GM12872 (cell line): ENCODE measurements around the gene CHMP2A.

Source experiments
- TF ChIP-seq, protein P1 (sequence below): IDR thresholded peaks from 3 replicates; pipeline ENCODE4 v1.5.1; 2011; ENCODE audit warnings: low read depth, mild to moderate bottlenecking, low read length, moderate library complexity; ENCODE audit not compliant: insufficient read depth

Gene CHMP2A

DNA sequence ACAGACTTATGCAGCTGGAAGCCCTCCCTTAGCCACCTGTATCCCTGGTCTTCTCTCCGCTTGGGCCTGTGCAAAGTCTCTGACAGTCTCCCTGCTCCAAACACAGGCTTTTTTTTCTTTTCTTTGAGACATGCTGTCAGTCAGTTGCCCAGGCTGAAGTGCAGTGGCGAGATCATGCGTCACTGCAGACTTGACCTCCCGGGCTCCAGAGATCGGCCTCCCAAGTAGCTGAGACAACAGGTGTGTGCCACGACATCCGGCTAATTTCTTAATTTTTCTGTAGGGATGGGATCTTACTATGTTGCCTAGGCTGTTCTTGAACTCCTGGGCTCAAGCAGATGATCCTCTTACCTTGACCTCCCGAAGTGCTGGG lies 16.7 kb upstream of the CHMP2A start:
- TF ChIP-seq, protein P1, sequence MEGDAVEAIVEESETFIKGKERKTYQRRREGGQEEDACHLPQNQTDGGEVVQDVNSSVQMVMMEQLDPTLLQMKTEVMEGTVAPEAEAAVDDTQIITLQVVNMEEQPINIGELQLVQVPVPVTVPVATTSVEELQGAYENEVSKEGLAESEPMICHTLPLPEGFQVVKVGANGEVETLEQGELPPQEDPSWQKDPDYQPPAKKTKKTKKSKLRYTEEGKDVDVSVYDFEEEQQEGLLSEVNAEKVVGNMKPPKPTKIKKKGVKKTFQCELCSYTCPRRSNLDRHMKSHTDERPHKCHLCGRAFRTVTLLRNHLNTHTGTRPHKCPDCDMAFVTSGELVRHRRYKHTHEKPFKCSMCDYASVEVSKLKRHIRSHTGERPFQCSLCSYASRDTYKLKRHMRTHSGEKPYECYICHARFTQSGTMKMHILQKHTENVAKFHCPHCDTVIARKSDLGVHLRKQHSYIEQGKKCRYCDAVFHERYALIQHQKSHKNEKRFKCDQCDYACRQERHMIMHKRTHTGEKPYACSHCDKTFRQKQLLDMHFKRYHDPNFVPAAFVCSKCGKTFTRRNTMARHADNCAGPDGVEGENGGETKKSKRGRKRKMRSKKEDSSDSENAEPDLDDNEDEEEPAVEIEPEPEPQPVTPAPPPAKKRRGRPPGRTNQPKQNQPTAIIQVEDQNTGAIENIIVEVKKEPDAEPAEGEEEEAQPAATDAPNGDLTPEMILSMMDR = no peak

DNA sequence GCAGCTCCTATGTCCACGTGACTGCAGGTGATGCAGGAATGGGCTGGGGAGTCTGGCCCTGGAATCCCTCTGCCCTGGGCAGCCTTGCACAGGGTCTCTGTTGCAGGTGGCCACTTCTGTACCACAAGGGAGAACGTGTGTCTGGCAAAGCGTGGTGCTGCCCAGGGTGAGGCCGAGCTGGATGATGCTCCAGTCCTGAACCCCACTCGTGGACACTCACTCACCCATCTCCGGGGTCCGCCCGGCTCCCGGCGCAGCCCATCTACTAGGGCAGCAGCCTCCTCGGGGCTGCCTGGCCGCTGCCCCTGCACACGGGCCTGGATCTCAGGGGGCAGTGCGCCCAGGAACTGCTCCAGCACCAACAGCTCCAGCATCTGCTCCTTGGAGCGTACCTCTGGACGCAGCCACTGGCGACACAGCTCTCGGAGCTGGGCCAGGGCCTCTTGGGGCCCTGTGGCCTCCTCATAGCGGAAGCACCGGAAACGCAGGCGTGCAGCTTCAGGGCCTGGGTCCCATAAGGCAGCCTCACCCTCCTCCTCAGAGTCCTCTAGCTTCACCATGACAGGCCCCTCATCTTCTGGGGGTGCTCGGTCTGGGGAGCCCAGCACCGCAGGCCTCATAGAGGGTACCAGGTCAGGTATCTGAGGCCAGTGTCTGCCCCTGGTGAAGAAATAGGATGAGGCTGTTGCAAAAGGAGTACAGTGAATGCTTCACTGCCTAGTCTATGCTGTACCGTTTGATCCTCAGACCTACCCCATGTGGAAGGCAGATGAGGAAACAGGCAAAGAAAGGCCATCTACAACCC lies 16.1 kb upstream of the CHMP2A start:
- TF ChIP-seq, protein P1 = no peak

DNA sequence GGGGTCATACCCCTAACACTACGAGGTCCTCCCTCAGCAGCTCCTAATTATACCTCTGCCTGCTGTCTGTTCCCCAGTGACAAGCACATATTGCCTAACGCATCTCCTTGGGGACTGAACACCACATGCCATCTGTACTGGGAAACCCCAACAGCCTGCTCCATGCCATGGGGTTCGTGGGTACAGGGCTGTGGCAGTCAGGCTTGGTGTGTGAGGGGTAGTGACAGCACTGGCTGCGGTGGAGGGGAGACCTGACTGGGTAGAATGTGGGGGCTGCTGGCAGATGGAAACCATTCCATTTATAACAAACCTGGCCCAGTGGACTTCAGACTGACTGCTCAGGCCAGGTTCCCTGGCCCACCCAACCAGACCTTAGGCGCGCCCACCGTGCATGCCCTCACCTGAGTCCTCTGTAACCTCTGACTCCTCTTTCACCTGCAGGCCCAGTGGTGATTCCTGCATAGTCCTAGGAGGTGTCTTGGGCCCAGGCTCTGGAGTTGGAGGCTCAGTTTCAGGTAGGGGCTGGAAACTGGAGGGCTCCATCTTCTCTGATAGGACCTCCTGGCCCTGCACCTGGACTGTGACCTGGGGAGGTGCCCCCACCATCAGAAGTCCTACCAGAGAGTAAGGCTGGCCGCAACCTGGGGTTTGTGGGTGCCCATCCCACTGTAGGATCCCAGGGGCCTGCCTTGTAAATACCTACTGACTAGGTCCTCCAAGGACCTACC lies 15.2 kb upstream of the CHMP2A start:
- TF ChIP-seq, protein P1 = no peak

DNA sequence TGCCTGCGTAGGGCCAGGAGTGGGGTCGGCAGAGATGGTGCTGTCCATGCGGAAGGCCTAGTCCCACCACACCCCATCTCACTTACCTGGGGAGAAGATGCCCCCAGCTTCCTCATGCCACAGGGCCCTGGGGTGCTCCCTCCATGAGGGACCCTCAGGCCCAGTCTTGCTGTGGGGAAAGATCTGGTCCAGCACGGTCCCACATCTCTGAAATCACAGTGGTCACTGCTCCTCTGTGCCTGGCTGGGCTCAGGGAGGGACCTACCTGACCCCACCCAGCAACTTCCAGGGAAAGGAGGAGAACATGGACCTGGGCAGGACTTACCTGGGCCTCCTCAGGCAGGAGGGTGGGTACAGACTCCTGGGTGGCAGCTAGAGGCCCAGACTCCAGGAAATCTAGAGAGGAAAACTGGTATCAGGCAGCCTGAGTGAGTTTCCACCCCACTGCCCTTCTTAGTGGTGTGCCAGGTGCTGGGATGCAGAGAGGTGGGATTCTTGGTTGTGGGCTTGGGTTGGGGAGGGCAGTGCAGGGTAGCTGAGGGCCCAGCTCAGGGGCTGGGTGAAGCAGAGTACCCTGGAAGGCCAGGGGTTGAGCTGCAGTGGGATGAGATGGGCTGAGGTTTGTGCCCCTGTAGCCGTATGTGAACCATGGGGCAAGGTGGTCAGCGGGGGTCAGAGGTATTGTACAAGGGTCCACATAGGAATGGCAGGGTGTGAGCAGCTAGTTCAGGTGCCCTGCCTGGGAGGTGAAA lies 14.5 kb upstream of the CHMP2A start:
- TF ChIP-seq, protein P1 = no peak

DNA sequence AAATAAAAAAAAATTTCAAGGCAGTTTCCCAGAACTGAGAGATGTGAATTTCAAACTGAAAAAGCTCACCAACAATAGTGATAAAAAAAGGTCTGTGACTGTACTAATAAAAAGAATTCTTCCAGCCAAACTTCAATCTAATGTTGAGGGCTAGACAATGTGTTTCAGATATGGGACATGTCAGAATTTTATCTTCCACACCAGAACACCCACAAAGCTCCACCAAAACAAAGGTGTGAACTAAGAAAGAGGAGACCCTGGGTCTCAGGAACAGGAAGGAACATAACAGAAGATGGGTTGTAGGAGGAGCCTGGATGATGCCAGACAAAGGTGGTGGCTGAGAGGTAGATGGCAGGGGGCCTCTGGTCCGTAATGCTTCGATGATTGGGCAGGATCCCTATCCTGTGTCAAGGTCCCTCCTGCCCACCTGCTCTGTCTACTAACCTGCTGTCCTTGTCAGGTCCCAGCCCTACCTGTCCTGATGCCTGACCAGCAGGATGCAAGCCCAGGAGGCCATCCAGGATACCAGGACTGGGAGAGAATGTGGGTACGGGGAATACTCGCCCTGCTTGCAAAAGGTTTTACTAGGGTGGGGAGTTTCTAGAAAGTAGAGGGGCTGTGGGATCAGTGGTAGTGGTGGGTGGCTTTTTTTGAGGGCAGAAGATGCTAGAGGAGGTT lies 13.7 kb upstream of the CHMP2A start:
- TF ChIP-seq, protein P1 = no peak

DNA sequence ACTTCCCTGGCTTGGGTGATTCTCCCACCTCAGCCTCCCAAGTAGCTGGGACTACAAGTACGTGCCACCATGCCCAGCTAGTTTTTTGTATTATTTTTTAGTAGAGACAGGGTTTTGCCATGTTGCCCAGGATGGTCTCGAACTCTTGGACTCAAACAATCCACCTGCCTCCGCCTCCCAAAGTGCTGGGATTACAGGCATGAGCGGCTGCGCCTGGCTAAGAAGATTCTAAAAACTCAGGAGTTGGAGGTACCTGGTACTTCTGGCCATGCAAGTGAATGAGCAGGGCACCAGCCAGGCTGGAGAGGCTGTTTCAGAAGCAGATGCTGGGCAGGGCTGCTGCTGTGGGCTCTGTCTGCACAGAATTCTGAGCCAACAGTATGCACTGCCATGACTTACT lies 12.1 kb upstream of the CHMP2A start:
- TF ChIP-seq, protein P1 = no peak

DNA sequence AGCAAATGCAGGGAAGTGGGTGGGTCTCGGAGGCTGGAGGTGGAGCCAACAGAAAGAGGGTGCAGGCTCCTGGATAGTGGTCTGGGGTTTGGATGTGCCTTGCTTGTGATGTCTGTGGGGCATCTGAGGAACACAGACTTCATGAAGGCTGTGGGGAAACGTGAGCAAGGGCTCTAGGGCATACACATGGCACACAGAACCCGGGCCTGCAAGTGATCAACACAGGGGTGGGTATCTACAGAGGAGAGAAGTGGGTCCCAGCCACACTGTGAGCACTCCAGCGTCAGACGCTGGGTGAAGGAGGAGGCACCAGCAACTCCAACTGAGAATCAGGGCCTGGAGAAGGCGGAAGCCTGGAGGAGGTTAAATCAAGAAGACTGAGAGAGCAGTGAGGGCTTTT lies 8.9 kb upstream of the CHMP2A start:
- TF ChIP-seq, protein P1 = no peak
